PFSK-1 (cell line): ENCODE results near the gene GAP43.

Experiments used
- FOXP2 ChIP-seq: optimal IDR thresholded peaks from 2 replicates; pipeline ENCODE3; 2011; ENCODE audit warnings: borderline replicate concordance, control low read depth, inconsistent platforms; ENCODE audit not compliant: insufficient read depth; ENCODE audit errors: extremely low read length, extremely low read depth
- POLR2AphosphoS5 ChIP-seq: IDR thresholded peaks from 2 replicates; pipeline ENCODE4 v1.6.1; 2012; ENCODE audit warnings: low read depth, mild to moderate bottlenecking, control low read depth, low read length, moderate library complexity
- REST ChIP-seq, 2 experiments: IDR thresholded peaks; 2 replicates each; pipeline versions ENCODE4 v1.6.1 to v1.8.0; 2011 to 2012; ENCODE audit warnings: low read depth in 2 of 2, low read length in 2 of 2, control low read depth in 1 of 2, inconsistent platforms in 1 of 2, mild to moderate bottlenecking in 1 of 2, moderate library complexity in 1 of 2; ENCODE audit not compliant: insufficient read depth in 1 of 2
- SIN3A ChIP-seq: IDR thresholded peaks from 2 replicates; pipeline ENCODE4 v1.6.1; 2012; ENCODE audit warnings: mild to moderate bottlenecking, low read length, moderate library complexity, borderline replicate concordance; ENCODE audit not compliant: insufficient read depth
- TAF1 ChIP-seq: IDR thresholded peaks from 2 replicates; pipeline ENCODE4 v1.6.1; 2012; ENCODE audit warnings: low read length, control low read depth, borderline replicate concordance; ENCODE audit not compliant: insufficient read depth

GAP43 gene

GRCh38 chr3:115626006-115626409 lies 2.7 kb downstream of the GAP43 start:
- TF ChIP-seq SIN3A (no peak), FOXP2 (no peak), REST (IDR thresholded peaks at IDR 0.05; ENCODE audit: insufficient read depth in 1 of 2, low read depth in 2 of 2, low read length in 2 of 2) (no peak), POLR2AphosphoS5 (no peak), TAF1 (no peak)

- no peak for TF ChIP-seq TAF1
- TF ChIP-seq SIN3A, result no peak
- no peak for TF ChIP-seq POLR2AphosphoS5
- TF ChIP-seq REST (IDR thresholded peaks at IDR 0.05; ENCODE audit: insufficient read depth in 1 of 2, low read depth in 2 of 2, low read length in 2 of 2), result no peak
- no peak for TF ChIP-seq FOXP2
Observed at GRCh38 chr3:115626721-115627120, 3.4 kb downstream of the GAP43 start.

GRCh38 chr3:115627180-115628074 lies 4.1 kb downstream of the GAP43 start:
- TF ChIP-seq FOXP2, result no peak
- no peak for TF ChIP-seq REST (IDR thresholded peaks at IDR 0.05; ENCODE audit: insufficient read depth in 1 of 2, low read depth in 2 of 2, low read length in 2 of 2)
- TF ChIP-seq TAF1, result no peak
- TF ChIP-seq SIN3A, result no peak
- TF ChIP-seq POLR2AphosphoS5, result no peak

- no peak for TF ChIP-seq TAF1
- no peak for TF ChIP-seq REST (IDR thresholded peaks at IDR 0.05; ENCODE audit: insufficient read depth in 1 of 2, low read depth in 2 of 2, low read length in 2 of 2)
- no peak for TF ChIP-seq POLR2AphosphoS5
- no peak for TF ChIP-seq FOXP2
- TF ChIP-seq SIN3A, result no peak
Observed at GRCh38 chr3:115628075-115628412, 4.7 kb downstream of the GAP43 start.
